HepG2 (cell line): Measurements from ENCODE around the gene RPS6KB2. TPM values are rescaled to one million over a fixed set of nuclear protein-coding genes. Genes with fewer than 3 reads are reported as not detected.

ENCODE experiments used
- EHMT2 ChIP-seq: fragments of 200-600 bp; sonication (generic); IDR thresholded peaks from 2 replicates; pipeline ENCODE4 v1.7.0; 2017; ENCODE audit warnings: antibody characterized with exemption, low read depth, low read length, borderline replicate concordance
- GABPB1 ChIP-seq: IDR thresholded peaks from 2 replicates; pipeline ENCODE4 v1.6.1; 2016; ENCODE audit warnings: mild to moderate bottlenecking, missing genetic modification reagents, moderate library complexity, missing compliant biosample characterization
- IKZF5 ChIP-seq: IDR thresholded peaks from 2 replicates; pipeline ENCODE4 v1.6.1; 2018; ENCODE audit warnings: missing genetic modification reagents, mild to moderate bottlenecking, missing compliant biosample characterization
- KAT8 ChIP-seq: IDR thresholded peaks from 2 replicates; pipeline ENCODE4 v1.6.1; 2016; ENCODE audit warnings: missing genetic modification reagents, missing compliant biosample characterization
- KDM2A ChIP-seq: sonication (generic); formaldehyde crosslinking; IDR thresholded peaks from 2 replicates; pipeline ENCODE4 v1.4.0; 2020; ENCODE audit warnings: low read depth, missing genetic modification reagents, borderline replicate concordance
- MYC ChIP-seq: sonication (generic); formaldehyde crosslinking; IDR thresholded peaks from 2 replicates; pipeline ENCODE4 v1.9.0; 2021; ENCODE audit warnings: missing genetic modification reagents, borderline replicate concordance
- PATZ1 ChIP-seq: sonication (generic); formaldehyde crosslinking; IDR thresholded peaks from 2 replicates; pipeline ENCODE4 v1.4.0; 2020; ENCODE audit warnings: missing genetic modification reagents
- RAD51 ChIP-seq: fragments of 450-650 bp; IDR thresholded peaks from 2 replicates; pipeline ENCODE4 v1.6.1; 2016; ENCODE audit warnings: borderline replicate concordance
- SMAD3 ChIP-seq: sonication (generic); formaldehyde crosslinking; IDR thresholded peaks from 2 replicates; pipeline ENCODE4 v1.4.0; 2020; ENCODE audit warnings: missing genetic modification reagents
- SMC3 ChIP-seq: IDR thresholded peaks from 2 replicates; pipeline ENCODE4 v1.6.1; 2011; ENCODE audit warnings: low read length, improper control_type of control experiment
- SP1 ChIP-seq, 2 experiments: fragments of 450-650 bp in 1 of 2; sonication (generic) in 1 of 2; formaldehyde crosslinking in 1 of 2; IDR thresholded peaks; 2 replicates each; pipeline versions ENCODE4 v1.4.0 to v1.6.1; 2016 to 2020; ENCODE audit warnings: missing genetic modification reagents in 1 of 2
- STAG1 ChIP-seq: sonication (generic); formaldehyde crosslinking; IDR thresholded peaks from 2 replicates; pipeline ENCODE4 v1.4.0; 2020; ENCODE audit warnings: missing genetic modification reagents
- TRIM22 ChIP-seq: fragments of 450-650 bp; IDR thresholded peaks from 2 replicates; pipeline ENCODE4 v1.6.1; 2017
- TSC22D2 ChIP-seq: sonication (generic); formaldehyde crosslinking; IDR thresholded peaks from 2 replicates; pipeline ENCODE4 v1.5.1; 2020; ENCODE audit warnings: missing genetic modification reagents, mild to moderate bottlenecking, borderline replicate concordance
- XRCC5 ChIP-seq: fragments of 200-400 bp; formaldehyde crosslinking; optimal IDR thresholded peaks from 2 replicates; pipeline ENCODE3; 2017; ENCODE audit warnings: mild to moderate bottlenecking, low read length
- ZFP36 ChIP-seq: fragments of 150-350 bp; IDR thresholded peaks from 2 replicates; pipeline ENCODE4 v1.6.1; 2018; ENCODE audit warnings: borderline replicate concordance, low read length, low read depth; ENCODE audit not compliant: partially characterized antibody
- ZFP91 ChIP-seq: sonication (generic); formaldehyde crosslinking; IDR thresholded peaks from 2 replicates; pipeline ENCODE4 v1.9.0; 2022; ENCODE audit warnings: missing genetic modification reagents, mild to moderate bottlenecking, borderline replicate concordance
- ZNF3 ChIP-seq: IDR thresholded peaks from 2 replicates; pipeline ENCODE4 v1.7.0; 2017; ENCODE audit warnings: inconsistent platforms
- ZNF331 ChIP-seq: sonication (generic); formaldehyde crosslinking; IDR thresholded peaks from 2 replicates; pipeline ENCODE4 v1.4.0; 2020; ENCODE audit warnings: missing genetic modification reagents
- ZNF362 ChIP-seq: sonication (generic); formaldehyde crosslinking; IDR thresholded peaks from 2 replicates; pipeline ENCODE4 v1.4.0; 2020; ENCODE audit warnings: missing genetic modification reagents, mild to moderate bottlenecking, borderline replicate concordance
- ZNF652 ChIP-seq: IDR thresholded peaks from 2 replicates; pipeline ENCODE4 v1.6.1; 2016; ENCODE audit warnings: low read depth, borderline replicate concordance
- ZNF724P ChIP-seq: sonication (generic); formaldehyde crosslinking; IDR thresholded peaks from 2 replicates; pipeline ENCODE4 v1.8.0; 2022; ENCODE audit warnings: missing genetic modification reagents, borderline replicate concordance
- polyA plus RNA-seq, 8 experiments: library from polyadenylated mRNA; depleted of rRNA in 3 of 8; stranded (reverse) in 7 of 8; unstranded in 1 of 8; fragments of >200 nt; fragmentation: Illumina TruSeq in 4 of 8; extraction: Trizol in 4 of 8; gene quantifications; 2 replicates each; pipeline versions ENCODE4 v1.2.1 to v1.2.3, GENCODE V29; 2011 to 2016; ENCODE audit warnings: low read depth in 4 of 8, missing spikeins in 1 of 8, mixed read lengths in 1 of 8; ENCODE audit not compliant: insufficient read depth in 1 of 8
- total RNA-seq, 5 experiments: library from RNA; depleted of rRNA; stranded (reverse); fragments of >200 nt; fragmentation: Illumina TruSeq; extraction: Trizol; gene quantifications; 2 replicates each; pipeline ENCODE4 v1.2.3, GENCODE V29; 2016; ENCODE audit warnings: low read depth in 1 of 5

The RPS6KB2 gene
- total and polyA plus RNA-seq, 2 of the 13 experiments (the other 11 are each of a cell fraction or from before 2014, with no cell fraction given), result 52.9 to 54.8 TPM

- TF ChIP-seq SP1 (IDR thresholded peaks at IDR 0.05), result no peak
- TF ChIP-seq SP1 (CRISPR knock-in tag; IDR thresholded peaks at IDR 0.05), result no peak
- no peak for TF ChIP-seq RAD51
- TF ChIP-seq ZNF652, result peak; percentile 92
- peak; percentile 47 for TF ChIP-seq XRCC5
- no peak for TF ChIP-seq EHMT2
- TF ChIP-seq KAT8 (CRISPR knock-in tag), result 0 out of 2 replicates have a peak, but pooled peaks have one; percentile 21
- peak; percentile 51; the same call in 1 of the 2 replicates for TF ChIP-seq IKZF5 (CRISPR knock-in tag)
- peak; percentile 86 for TF ChIP-seq SMC3
- no peak for TF ChIP-seq ZNF724P (CRISPR knock-in tag)
- peak; percentile 98 for TF ChIP-seq STAG1 (CRISPR knock-in tag)
- TF ChIP-seq KDM2A (CRISPR knock-in tag), result peak; percentile 33; the same call in 1 of the 2 replicates
- TF ChIP-seq ZNF3 (CRISPR knock-in tag), result no peak
- TF ChIP-seq ZFP91 (CRISPR knock-in tag), result peak; percentile 35; the same call in 1 of the 2 replicates
- peak; percentile 29; the same call in 1 of the 2 replicates for TF ChIP-seq GABPB1 (CRISPR knock-in tag)
- TF ChIP-seq ZNF362 (CRISPR knock-in tag), result no peak
- peak; percentile 18; the same call in 1 of the 2 replicates for TF ChIP-seq MYC (CRISPR knock-in tag)
- 0 out of 2 replicates have a peak, but pooled peaks have one; percentile 41 for TF ChIP-seq SMAD3
- TF ChIP-seq ZFP36, result peak; percentile 72
- no peak for TF ChIP-seq TRIM22
- peak; percentile 67 for TF ChIP-seq PATZ1 (CRISPR knock-in tag)
- peak; percentile 36; the same call in 1 of the 2 replicates for TF ChIP-seq ZNF331
- peak; percentile 65; the same call in 1 of the 2 replicates for TF ChIP-seq TSC22D2
Measured at GRCh38 chr11:67382276-67383136, 45.8 kb upstream of the RPS6KB2 start (continued).
